GM10248 (cell line): ENCODE data around the gene DDO.

Source experiments
- CTCF ChIA-PET: fragments of 300-600 bp; sonication (Branson Sonifier 250); formaldehyde crosslinking; extraction: SDS; loops from one replicate; lab custom pipeline; 2021; ENCODE audit warnings: antibody characterized with exemption; lab: Yijun Ruan, JAX
- POLR2A ChIA-PET: fragments of 350-650 bp; sonication (Branson Sonifier 250); formaldehyde crosslinking; extraction: SDS; loops from one replicate; lab custom pipeline; 2020; ENCODE audit warnings: antibody characterized with exemption; lab: Yijun Ruan, JAX
- DNase-seq: peaks from one replicate; pipeline ENCODE4 v3.0.0; 2012; ENCODE audit errors: extremely low spot score
- CTCF ChIP-seq: IDR thresholded peaks from 2 replicates; pipeline ENCODE4 v1.5.1; 2012; ENCODE audit warnings: mild to moderate bottlenecking, low read depth; ENCODE audit errors: extremely low read depth, missing control alignments, control extremely low read depth

The DDO gene

GRCh38 chr6:110368284-110368683 is 47.1 kb downstream of the DDO start:
- POLR2A ChIA-PET: no interaction called here
- DNase-seq: no peak
- TF ChIP-seq CTCF: no peak
- CTCF ChIA-PET: interaction anchor here (2.3 kb wide), 1 partner anchor 23 kb away, joined by 11 read pairs; no protein-coding TSS in a partner anchor

- POLR2A ChIA-PET: no interaction called here
- TF ChIP-seq CTCF: no peak
- CTCF ChIA-PET: interaction anchor here (2.3 kb wide), 1 partner anchor 23 kb away, joined by 11 read pairs; no protein-coding TSS in a partner anchor
- no peak for DNase-seq
Measured at GRCh38 chr6:110367825-110368224, 47.5 kb downstream of the DDO start.

GRCh38 chr6:110366975-110367374 is 48.4 kb downstream of the DDO start:
- ChIA-PET CTCF (interaction anchor here (1.9 to 2.3 kb wide), 2 partner anchors 24 to 27 kb away, joined by 5 to 11 read pairs; no protein-coding TSS in a partner anchor), POLR2A (no interaction called here)
- DNase-seq: no peak
- no peak for TF ChIP-seq CTCF

- DNase-seq: no peak
Measured at GRCh38 chr6:110366256-110366655, 49.1 kb downstream of the DDO start.

GRCh38 chr6:110364364-110365105 is 50.8 kb downstream of the DDO start:
- TF ChIP-seq CTCF: no peak
- POLR2A ChIA-PET: no interaction called here
- CTCF ChIA-PET: interaction anchor here (0.6 to 2.0 kb wide), 4 partner anchors 23 to 1977 kb away, joined by 3 to 7 read pairs (median 4); no protein-coding TSS in a partner anchor
- no peak for DNase-seq

More at GRCh38 chr6:110366256-110366655, 49.1 kb downstream of the DDO start:
- CTCF ChIA-PET: interaction anchor here (1.3 to 2.0 kb wide), 3 partner anchors 25 to 49 kb away, joined by 3 to 7 read pairs (median 5); no protein-coding TSS in a partner anchor
- POLR2A ChIA-PET: no interaction called here
- no peak for TF ChIP-seq CTCF

GRCh38 chr6:110363748-110364147 is 51.6 kb downstream of the DDO start:
- no peak for TF ChIP-seq CTCF
- CTCF ChIA-PET: interaction anchor here (0.6 to 0.7 kb wide), 2 partner anchors 8 to 29 kb away, joined by 3 to 4 read pairs; no protein-coding TSS in a partner anchor
- POLR2A ChIA-PET: no interaction called here
- DNase-seq: no peak
